GM19351 (cell line): Measurements from ENCODE around the gene DDAH1.

Source experiments
- ATAC-seq: cut with Tn5 transposase; IDR thresholded peaks from one replicate; pipeline ENCODE4 v1.9.1; 2021; ENCODE audit warnings: mild to moderate bottlenecking, moderate library complexity; ENCODE audit not compliant: unreplicated experiment

DDAH1 gene

GRCh38 chr1:85397490-85398032, 67.4 kb downstream of the DDAH1 start:
- ATAC-seq = no peak

GRCh38 chr1:85396194-85396593, 68.8 kb downstream of the DDAH1 start:
- ATAC-seq = no peak

GRCh38 chr1:85394130-85394529, 70.8 kb downstream of the DDAH1 start:
- ATAC-seq = no peak

- ATAC-seq = no peak
Measured at GRCh38 chr1:85393490-85393889, 71.5 kb downstream of the DDAH1 start.

- no peak for ATAC-seq
Measured at GRCh38 chr1:85388416-85388815, 76.5 kb downstream of the DDAH1 start.

- no peak for ATAC-seq
Measured at GRCh38 chr1:85387781-85388180, 77.2 kb downstream of the DDAH1 start.

- no peak for ATAC-seq
Measured at GRCh38 chr1:85386068-85386722, 78.8 kb downstream of the DDAH1 start.

- no peak for ATAC-seq
Measured at GRCh38 chr1:85379203-85380136, 85.5 kb downstream of the DDAH1 start.

- ATAC-seq = no peak
Measured at GRCh38 chr1:85378534-85378933, 86.4 kb downstream of the DDAH1 start.

- no peak for ATAC-seq
Measured at GRCh38 chr1:85376356-85376755, 88.6 kb downstream of the DDAH1 start.

- ATAC-seq = no peak
Measured at GRCh38 chr1:85375493-85375892, 89.5 kb downstream of the DDAH1 start.

- no peak for ATAC-seq
Measured at GRCh38 chr1:85374160-85374559, 90.8 kb downstream of the DDAH1 start.

- ATAC-seq = no peak
Measured at GRCh38 chr1:85373378-85373708, 91.6 kb downstream of the DDAH1 start.

- no peak for ATAC-seq
Measured at GRCh38 chr1:85372683-85373377, 92.1 kb downstream of the DDAH1 start.

- ATAC-seq = no peak
Measured at GRCh38 chr1:85371021-85371420, 93.9 kb downstream of the DDAH1 start.

- ATAC-seq = no peak
Measured at GRCh38 chr1:85368073-85368770, 96.7 kb downstream of the DDAH1 start.

GRCh38 chr1:85366391-85367170, 98.4 kb downstream of the DDAH1 start:
- ATAC-seq = no peak

- ATAC-seq = no peak
Measured at GRCh38 chr1:85365851-85366250, 99.1 kb downstream of the DDAH1 start.

GRCh38 chr1:85363521-85363920, 101.4 kb downstream of the DDAH1 start:
- no peak for ATAC-seq

- no peak for ATAC-seq
Measured at GRCh38 chr1:85363092-85363491, 101.9 kb downstream of the DDAH1 start.
